ENCODE data around the gene NCOA7.
"Not testable (repeated sequence)": the region's sequence is repeated elsewhere in the genome, so short reads cannot be mapped to it uniquely, and the experiment has no call there.

Gene NCOA7

DNA sequence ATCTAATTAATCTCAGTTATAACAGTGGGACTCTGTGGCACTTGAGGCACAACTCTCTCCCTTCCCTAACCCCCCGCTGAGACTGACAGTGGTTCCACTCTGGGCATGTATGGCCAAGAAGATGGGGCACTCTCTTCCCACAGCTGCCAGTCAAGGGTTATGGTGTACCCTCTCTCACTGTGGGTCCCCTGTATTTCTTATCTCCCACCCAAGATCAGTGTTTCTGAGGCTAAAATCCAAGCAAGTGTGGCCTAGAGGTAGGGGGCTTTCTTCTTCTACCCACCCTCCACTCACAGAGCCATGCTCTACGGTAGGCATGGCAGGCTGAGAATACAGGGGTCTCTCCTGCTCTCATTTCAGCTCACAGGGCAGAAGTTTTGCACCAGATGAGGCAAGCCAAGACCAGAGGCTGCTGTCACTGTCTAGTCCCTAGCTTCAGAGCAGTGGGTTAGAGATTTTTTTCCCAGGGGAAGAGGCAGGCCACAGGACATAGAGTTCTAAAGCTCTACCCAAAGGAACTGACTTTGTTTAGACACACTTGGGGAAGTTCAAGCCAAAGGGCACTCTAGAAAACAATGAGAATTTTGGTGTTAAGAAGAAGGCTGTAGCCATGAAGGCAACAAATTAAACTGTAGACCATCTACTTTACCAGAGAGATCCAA lies 134.1 kb downstream of the NCOA7 start:
- DNase-seq, result no peak

- DNase-seq, result no peak
Observed at GRCh38 chr6:125926711-125927110, 136.0 kb downstream of the NCOA7 start.

DNA sequence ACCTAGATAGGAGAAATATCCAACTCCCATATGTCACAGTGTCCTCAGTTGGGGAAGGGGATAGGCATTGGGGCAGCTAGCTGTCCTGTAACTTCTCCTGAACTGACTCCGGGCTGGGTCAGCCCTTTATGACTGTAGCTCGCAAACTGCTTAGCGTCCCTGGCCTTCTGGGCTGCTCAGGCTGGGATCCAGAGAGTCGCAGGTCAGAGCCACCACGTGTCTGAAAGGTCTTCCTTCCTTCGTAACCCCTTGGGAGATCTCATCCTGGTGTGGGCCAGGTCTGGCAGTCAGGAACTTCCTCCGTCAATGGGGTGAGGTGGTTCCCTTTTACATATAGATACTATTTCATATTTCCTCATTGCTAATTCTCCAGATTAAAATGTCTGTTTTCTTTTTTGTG lies 137.0 kb downstream of the NCOA7 start:
- no peak for DNase-seq

GRCh38 chr6:125930765-125931418 lies 140.1 kb downstream of the NCOA7 start:
- peak; percentile 16 for DNase-seq

- no peak for DNase-seq
Observed at GRCh38 chr6:125931733-125932450, 141.1 kb downstream of the NCOA7 start.

- DNase-seq, result no peak
Observed at GRCh38 chr6:125932451-125932795, 141.7 kb downstream of the NCOA7 start.

DNA sequence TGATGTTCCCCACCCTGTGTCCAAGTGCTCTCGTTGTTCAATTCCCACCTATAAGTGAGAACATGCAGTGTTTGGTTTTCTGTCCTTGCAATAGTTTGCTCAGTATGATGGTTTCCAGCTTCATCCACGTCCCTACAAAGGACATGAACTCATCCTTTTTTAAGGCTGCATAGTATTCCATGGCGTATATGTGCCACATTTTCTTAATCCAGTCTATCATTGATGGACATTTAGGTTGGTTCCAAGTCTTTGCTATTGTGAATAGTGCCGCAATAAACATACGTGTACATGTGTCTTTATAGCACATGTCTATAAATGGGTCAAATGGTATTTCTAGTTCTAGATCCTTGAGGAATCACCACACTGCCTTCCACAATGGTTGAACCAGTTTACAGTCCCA lies 144.8 kb downstream of the NCOA7 start:
- DNase-seq, result not testable (repeated sequence)

- DNase-seq, result no peak
Observed at GRCh38 chr6:125939026-125939425, 148.3 kb downstream of the NCOA7 start.

DNA sequence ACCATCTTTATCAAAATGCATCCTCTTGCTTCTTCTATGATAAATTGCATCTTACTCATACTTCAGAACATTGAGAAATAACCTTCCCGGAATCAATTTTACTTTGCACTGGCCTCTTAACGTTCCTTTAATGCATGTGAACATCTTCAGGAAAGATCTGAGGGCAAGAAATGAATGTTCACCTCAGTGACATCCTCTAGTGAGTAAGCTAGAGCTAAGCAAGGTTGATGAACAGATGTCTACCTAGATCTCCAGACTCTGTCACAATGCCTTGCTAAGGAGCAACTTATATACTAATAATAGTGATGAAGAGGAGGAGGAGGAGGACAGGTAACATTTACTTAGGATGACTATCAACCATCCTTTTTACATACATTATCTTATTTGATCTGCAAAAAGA lies 149.0 kb downstream of the NCOA7 start:
- no peak for DNase-seq

DNA sequence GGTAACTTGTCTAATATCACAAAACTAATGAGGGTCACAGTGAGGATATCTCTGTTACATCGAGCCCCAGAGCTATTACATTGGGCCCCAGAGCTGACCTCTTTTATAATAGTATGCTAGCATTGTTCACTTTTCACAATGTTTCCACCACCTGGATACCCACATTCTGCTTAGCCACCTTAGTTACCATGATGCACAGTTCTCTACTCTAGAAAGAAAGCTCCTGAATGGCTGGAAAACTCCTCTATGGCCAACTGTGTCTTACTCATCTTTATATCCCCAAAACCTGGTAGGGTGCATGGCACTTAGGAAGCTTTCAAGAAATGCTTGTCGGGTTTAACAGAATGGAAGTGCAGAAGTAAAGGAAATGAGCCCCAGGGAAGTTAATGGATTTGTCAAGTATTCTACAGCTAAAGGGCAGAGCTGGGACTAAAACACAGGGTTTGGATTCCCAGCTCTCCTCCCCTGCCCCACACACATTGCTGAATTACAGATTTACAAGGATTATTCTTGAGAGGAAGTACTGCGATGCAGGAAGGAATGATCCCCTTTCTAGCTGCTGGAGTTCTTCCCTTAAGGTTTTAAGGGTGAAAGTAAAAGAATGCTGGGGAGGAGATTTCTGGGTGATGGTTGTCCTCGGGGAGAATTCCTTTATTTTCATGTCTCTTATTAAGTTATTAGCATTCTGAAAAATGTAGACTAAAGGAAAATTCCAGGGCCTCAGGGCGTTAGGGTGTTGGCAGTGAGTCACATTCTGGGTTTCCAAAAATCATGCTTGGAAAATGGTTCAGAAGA lies 149.7 kb downstream of the NCOA7 start:
- no peak for DNase-seq

DNA sequence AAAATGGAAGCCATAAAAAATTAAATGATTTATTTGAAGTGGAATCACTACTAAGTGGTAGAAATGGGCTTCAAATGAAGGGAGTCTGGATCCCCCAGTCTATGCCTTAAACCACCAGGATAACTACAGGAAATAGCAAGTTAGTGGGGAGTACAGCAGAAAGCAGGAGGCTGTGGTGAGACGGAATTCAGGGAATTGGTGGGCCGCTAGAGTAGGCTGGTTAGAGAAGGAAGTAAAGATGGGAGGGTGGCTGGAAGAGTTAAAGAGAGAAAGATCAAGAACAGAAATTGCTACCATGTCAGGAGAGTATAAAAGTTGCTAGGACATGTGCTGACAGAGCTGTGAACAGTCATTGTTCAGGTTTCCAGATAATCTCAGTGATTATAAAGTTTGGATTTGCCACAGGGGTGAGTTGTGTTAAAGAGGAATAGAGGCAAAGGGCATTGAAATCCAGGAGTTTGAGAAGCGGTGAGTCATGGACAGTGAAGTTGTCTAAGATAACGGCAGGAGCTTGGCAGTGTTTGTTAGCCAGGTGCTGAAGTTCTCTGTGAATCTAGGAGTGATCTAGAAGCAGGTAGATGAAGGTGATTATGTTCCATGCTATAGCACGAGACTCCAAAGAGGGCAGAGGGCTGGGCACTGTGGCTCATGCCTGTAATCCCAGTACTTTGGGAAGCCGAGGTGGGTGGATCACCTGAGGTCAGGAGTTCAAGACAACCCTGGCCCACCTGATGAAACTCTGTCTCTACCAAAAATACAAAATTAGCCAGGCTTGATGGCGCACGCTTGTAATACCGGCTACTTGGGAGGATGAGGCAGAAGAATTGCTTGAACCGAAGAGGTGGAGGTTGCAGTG lies 152.1 kb downstream of the NCOA7 start:
- no peak for DNase-seq

DNA sequence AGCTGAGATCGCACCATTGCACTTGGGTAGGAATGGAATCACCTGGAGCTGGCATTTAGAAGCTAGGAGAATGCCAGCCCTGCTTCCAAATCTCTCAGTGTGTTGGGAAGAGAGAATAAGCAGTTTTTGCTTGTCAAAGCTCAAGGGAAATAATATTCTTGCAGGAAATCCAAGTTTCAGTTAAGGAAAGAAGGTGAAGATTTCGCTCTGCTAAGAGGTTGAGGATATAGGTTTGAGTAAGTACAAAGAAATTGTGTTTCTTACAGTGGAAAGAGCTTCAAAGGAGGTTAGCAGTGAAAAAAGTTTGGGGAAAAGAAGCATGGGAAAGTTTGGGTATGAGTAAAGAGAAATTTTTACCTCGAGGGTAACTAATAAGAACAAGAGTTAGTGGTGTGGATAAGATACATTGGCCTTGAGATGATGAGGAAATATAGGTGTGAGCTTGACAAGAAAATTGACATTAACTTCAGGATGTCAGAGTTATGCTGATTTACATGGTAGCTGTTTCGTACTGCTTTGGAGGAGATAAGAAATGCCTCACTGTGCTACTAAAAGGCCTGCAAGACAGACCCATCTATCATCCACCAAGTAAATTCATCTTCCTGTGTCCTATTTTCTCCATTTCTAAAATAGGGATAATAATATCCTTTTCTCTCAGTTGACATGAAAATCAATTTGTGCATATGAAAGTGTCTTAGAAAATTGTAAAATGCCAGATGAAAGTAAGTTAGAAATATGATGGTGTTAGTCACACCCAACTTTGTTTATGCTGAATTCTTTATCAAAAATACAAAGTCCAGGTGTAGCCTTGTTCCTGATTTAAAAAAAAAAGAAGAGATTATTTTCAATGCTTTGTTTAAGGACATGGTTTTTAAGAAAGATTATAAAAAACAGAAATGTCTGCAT lies 153.0 kb downstream of the NCOA7 start:
- DNase-seq, result no peak

DNA sequence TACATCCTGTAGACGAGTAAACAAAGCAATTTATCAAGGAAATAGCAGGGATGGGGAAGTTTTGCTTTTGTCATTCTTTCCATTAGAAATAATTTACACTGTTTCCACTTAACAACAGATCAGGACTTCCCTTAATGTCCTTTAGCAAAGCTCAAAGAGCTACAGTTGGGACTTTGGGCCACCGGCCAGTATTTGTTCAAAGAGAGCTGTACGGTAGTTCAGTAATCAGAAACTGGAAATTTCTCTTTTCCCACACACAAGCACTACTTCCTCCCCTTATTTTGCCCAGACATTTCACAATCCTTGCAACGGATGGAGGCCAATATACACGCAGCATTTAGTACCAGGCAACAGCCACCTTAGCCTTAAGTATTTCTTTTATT lies 153.7 kb downstream of the NCOA7 start:
- DNase-seq, result peak; percentile 31

DNA sequence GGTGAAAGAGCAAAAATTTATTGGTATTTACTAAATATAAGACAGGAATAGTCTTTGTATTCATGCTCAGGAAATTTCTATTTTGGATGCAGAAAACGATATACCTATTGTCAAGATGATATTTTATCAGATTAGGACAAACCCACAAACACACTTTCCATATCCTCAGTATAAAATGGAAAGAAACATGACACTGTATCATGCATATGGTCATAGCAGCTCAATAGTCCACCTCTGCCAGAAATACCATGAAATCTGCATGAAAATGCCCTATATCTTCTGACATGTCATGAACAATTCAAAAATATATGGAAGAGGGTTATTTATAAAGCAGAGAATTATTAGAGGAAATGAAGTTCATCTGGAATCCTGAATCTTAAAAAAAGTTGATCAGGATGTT lies 154.1 kb downstream of the NCOA7 start:
- DNase-seq, result no peak

DNA sequence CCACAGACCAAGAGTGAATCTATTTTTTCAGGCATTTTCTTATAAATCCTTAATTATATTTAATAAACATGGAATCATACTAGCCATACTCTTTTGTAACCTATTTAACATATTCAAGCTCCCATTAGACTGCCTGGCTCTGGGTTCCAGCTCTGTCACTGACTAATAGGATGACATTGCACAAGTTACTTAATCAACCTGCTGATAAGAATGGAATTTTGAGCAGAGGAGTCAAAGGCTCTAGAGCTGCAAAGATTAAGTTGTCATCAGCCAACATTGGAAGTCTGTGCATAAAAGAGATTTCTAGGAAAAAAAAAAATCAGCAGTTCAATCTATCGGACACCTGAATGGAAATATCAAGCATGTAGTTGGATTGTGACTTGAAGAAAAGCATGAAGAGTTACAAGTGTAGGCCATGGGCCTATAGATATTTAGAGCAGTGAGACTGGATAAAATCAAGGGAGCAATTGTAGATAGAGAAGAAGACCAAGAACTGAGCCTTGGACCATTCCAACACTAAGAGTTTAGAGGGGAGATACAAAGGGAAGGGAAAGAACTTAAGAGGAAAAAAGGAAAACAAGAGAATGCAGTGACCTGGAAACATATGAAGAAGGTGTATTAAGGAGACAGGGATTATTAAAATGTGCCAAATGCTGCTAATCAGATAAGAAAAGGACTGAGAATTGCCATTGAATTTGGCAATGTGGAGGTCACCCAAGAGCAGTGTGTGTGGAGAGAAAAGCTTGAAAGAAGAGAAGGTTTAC lies 154.8 kb downstream of the NCOA7 start:
- peak; percentile 75 for DNase-seq

- peak; percentile 59 for DNase-seq
Observed at GRCh38 chr6:125947615-125948014, 156.9 kb downstream of the NCOA7 start.

DNA sequence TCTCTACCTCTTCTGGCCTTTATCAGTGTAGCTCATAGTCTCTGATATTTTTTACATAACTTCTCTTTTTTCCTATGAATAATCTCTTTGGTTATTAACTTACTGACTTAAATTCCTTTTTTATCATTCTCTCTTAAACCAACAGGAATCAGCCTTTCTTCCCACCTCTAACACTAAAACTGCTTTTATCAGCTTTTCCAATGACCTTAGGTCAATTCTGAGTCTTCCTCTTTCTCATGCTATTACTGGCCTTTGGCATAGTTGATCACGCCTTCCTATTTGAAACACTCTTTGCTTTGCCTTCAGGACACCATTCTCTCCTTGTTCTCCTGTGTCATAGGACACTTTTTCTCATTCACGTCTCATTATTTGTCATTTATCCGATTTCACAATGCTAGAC lies 157.7 kb downstream of the NCOA7 start:
- DNase-seq, result peak; percentile 29

DNA sequence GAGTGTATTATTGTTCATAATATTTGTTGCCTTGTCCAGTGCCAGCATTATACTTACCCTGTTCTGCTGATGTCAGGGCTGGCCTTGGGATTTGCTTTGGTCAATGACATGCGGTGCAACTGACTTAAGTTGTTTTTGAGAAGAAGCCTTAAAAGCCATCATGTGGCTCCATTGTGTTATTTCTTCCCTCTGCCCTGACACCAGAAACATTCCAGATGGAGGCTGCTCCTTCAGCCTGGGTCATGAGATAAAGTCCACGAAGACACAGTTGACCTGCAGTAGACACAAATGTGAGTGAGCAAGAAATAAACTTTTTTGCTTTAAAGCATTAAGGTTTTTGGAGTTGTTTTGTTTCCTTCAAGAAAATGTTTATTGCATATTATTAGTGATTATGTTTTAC lies 158.3 kb downstream of the NCOA7 start:
- no peak for DNase-seq

- DNase-seq, result no peak
Observed at GRCh38 chr6:125950293-125950692, 159.5 kb downstream of the NCOA7 start.

- not testable (repeated sequence) for DNase-seq
Observed at GRCh38 chr6:125950716-125951115, 160.0 kb downstream of the NCOA7 start.

DNA sequence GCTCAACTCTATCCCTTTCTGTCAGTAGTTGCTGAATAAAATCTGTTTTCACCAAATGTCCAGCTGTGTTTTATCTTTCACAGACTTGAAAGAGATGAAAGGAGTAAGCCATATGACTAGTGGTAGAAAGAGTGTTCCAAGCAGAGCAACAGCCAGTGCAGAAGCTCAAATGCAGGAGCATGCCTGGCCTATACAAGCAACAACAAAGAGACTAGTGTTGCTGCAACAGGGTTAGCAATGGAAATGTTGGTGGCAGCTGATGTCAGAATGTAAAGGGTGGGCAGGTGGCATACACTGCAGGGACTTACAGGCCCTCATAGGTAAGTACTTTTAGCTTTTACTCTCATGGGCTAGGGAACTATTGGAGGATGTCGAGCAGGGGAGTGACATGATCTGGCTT lies 160.6 kb downstream of the NCOA7 start:
- no peak for DNase-seq

All from hematopoietic multipotent progenitor cell treated with erythropoietin and hydrocortisone succinate and interleukin-3 and kit ligand, for 8 days (in vitro differentiated cells).